ENCODE data around the gene GPNMB.

Gene GPNMB

DNA sequence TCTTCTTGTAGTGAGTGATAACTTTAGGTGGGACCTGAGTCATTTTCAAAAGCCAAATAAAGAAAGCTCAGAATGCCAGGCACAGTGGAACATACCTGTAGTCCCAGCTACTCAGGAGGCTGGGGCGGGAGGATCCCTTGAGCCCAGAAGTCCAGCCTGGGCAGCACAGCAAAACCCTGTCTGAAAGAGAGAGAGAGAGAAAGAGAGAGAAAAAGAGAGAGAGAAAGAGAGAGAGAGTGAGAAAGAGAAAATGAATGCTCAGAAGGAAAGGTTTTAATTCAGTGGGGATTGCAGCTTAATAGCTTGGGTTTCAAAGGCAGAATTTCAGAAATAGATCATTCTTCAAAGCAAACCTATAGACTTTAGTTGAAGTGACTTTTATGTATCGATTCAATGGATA, 25.7 kb downstream of the GPNMB start:
- Histone ChIP-seq H3K9ac (ENCODE audit: low read depth, low read length) (no peak overlapping the region), H3K4me3 (ENCODE audit: low read depth, low read length) (no peak overlapping the region), H3K4me1 (ENCODE audit: control insufficient read depth, insufficient read depth, low read length) (peaks cover 8% of the 10 kb centered on the region; the same call in 1 of the 2 replicates), H3K36me3 (ENCODE audit: control insufficient read depth, insufficient read depth, low read length) (no peaks in the 10 kb centered on the region), H3K27ac (ENCODE audit: low read depth, low read length) (no peak overlapping the region), H3K9me3 (ENCODE audit: control insufficient read depth, insufficient read depth, low read length) (no peaks in the 10 kb centered on the region), H3K27me3 (ENCODE audit: control insufficient read depth, insufficient read depth, low read length) (no peaks in the 10 kb centered on the region)

DNA sequence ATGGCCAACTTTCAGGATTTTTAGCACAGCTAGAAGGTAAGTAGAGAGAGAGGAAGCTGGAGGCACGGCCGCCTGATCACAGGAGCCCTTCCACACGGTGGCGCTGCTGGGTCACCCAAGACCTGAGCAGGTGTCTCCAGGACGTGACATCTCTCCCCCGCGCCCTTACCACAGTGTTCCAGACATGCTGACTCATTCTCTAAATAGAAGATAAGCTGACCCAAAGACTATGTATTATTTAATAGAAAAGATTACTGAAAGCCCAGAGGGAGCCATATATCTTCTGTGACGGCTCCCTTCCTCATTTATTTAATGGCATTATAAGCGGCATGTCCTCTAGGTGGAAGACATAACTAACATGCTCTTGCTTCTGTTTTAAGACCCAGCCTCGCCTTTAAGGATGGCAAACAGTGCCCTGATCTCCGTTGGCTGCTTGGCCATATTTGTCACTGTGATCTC, 26.6 kb downstream of the GPNMB start:
- Histone ChIP-seq H3K27ac (ENCODE audit: low read depth, low read length) (no peak overlapping the region), H3K36me3 (ENCODE audit: control insufficient read depth, insufficient read depth, low read length) (no peaks in the 10 kb centered on the region), H3K9ac (ENCODE audit: low read depth, low read length) (peak overlapping the region; percentile 40), H3K4me1 (ENCODE audit: control insufficient read depth, insufficient read depth, low read length) (peaks cover 8% of the 10 kb centered on the region; the same call in 1 of the 2 replicates), H3K4me3 (ENCODE audit: low read depth, low read length) (peak overlapping the region; percentile 44; the same call in 1 of the 2 replicates), H3K9me3 (ENCODE audit: control insufficient read depth, insufficient read depth, low read length) (no peaks in the 10 kb centered on the region), H3K27me3 (ENCODE audit: control insufficient read depth, insufficient read depth, low read length) (no peaks in the 10 kb centered on the region)

DNA sequence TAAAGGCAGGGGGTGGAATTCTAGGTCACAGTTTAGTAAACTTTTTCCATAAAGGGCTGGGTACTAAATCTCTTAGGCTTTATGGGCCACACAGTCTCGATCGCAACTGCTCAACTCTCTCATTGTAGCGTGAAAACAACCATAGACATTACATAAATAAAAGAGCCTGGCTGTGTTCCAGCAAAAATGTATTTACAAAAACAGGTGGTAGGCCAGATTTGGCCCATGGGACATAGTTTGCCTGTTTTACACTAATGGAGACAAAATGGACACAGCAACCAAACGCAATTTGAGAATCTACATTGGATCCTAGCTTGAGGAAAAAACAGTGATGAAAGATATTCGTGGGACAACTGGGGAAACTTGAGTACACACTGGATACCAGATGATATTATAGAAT, 29.3 kb downstream of the GPNMB start:
- no peaks in the 10 kb centered on the region for H3K9me3 ChIP-seq (ENCODE audit: control insufficient read depth, insufficient read depth, low read length)
- H3K27ac ChIP-seq (ENCODE audit: low read depth, low read length) = no peak overlapping the region
- peaks cover 8% of the 10 kb centered on the region; the same call in 1 of the 2 replicates for H3K4me1 ChIP-seq (ENCODE audit: control insufficient read depth, insufficient read depth, low read length)

DNA sequence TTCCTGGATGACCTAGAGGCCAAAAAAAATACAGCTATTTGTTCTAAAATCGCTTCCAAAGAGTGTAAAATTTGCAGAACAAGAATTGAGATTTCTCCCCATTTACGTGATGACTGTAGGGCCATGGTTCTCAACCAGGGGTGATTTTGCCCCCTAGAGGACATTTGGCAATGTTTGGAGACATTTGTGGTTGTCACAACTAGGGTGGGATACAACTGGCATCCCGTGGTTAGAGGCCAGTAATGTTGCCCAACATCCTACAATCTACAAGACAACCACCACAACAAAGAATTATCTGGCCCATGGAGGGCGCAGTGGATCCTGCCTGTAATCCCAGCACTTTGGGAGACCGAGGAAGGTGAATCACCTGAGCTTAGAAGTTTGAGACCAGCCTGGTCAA, 29.8 kb downstream of the GPNMB start:
- no peaks in the 10 kb centered on the region for H3K9me3 ChIP-seq (ENCODE audit: control insufficient read depth, insufficient read depth, low read length)
- no peak overlapping the region for H3K4me3 ChIP-seq (ENCODE audit: low read depth, low read length)
- H3K4me1 ChIP-seq (ENCODE audit: control insufficient read depth, insufficient read depth, low read length) = peaks cover 8% of the 10 kb centered on the region; the same call in 1 of the 2 replicates
- no peaks in the 10 kb centered on the region for H3K36me3 ChIP-seq (ENCODE audit: control insufficient read depth, insufficient read depth, low read length)
- no peak overlapping the region for H3K27ac ChIP-seq (ENCODE audit: low read depth, low read length)
- H3K9ac ChIP-seq (ENCODE audit: low read depth, low read length) = no peak overlapping the region
- no peaks in the 10 kb centered on the region for H3K27me3 ChIP-seq (ENCODE audit: control insufficient read depth, insufficient read depth, low read length)

More for the DNA sequence above, 29.3 kb downstream of the GPNMB start:
- no peaks in the 10 kb centered on the region for H3K27me3 ChIP-seq (ENCODE audit: control insufficient read depth, insufficient read depth, low read length)
- H3K36me3 ChIP-seq (ENCODE audit: control insufficient read depth, insufficient read depth, low read length) = no peaks in the 10 kb centered on the region
- H3K9ac ChIP-seq (ENCODE audit: low read depth, low read length) = no peak overlapping the region
- no peak overlapping the region for H3K4me3 ChIP-seq (ENCODE audit: low read depth, low read length)

DNA sequence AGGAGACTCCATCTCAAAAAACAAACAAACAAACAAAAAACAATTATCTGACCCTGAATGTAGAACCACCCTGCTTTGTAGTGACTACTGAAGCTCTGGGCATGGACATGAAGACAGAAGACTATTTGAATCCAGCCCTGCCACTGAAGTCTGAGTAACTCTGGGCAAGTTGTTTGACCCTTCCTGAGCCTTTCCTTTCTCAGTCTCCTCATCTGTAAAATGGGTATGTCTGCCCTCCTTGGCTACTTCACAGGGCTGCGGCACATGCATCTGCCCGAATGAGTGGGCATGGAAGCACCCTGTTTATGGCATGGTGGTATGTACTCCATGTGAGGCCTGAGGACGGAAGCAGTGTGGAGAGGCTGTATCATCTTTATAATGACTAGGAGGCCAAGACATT, 30.4 kb downstream of the GPNMB start:
- Histone ChIP-seq H3K27ac (ENCODE audit: low read depth, low read length) (no peak overlapping the region), H3K9me3 (ENCODE audit: control insufficient read depth, insufficient read depth, low read length) (no peaks in the 10 kb centered on the region)

DNA sequence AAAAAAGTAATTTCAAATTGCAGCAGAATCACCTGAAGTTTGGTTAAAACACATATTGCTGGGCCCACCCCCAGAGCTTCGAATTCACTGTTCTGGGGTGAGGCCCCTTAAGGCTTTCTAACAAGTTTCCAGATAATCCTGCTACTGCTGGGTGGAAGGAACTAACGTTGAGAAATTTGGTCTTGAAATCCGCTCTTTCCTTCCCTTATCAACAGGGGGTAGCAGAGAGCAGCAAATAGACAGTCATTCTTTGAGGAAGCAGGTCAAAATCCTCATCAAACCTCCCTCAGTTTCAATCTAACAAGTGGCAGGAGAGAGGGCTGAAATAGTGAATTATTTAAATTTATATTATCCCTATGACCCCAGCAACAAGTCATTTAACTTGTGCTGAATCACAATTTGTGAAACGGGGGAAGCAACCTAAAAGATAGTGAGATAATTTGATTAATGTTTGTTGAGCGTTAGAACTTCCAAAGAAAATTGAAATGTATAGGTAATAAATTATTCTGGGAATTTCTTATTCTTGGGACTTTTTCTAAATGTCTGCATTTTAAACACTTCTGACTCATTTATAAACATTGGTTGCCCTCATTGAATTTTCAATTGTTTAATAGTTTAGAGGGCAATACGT, 30.9 kb downstream of the GPNMB start:
- Histone ChIP-seq H3K9me3 (ENCODE audit: control insufficient read depth, insufficient read depth, low read length) (no peaks in the 10 kb centered on the region), H3K36me3 (ENCODE audit: control insufficient read depth, insufficient read depth, low read length) (no peaks in the 10 kb centered on the region), H3K27ac (ENCODE audit: low read depth, low read length) (no peak overlapping the region), H3K9ac (ENCODE audit: low read depth, low read length) (no peak overlapping the region), H3K27me3 (ENCODE audit: control insufficient read depth, insufficient read depth, low read length) (no peaks in the 10 kb centered on the region), H3K4me1 (ENCODE audit: control insufficient read depth, insufficient read depth, low read length) (peaks cover 8% of the 10 kb centered on the region; the same call in 1 of the 2 replicates), H3K4me3 (ENCODE audit: low read depth, low read length) (no peak overlapping the region)

More for the DNA sequence above, 30.4 kb downstream of the GPNMB start:
- no peak overlapping the region for H3K4me3 ChIP-seq (ENCODE audit: low read depth, low read length)
- H3K4me1 ChIP-seq (ENCODE audit: control insufficient read depth, insufficient read depth, low read length) = peaks cover 8% of the 10 kb centered on the region; the same call in 1 of the 2 replicates
- H3K9ac ChIP-seq (ENCODE audit: low read depth, low read length) = no peak overlapping the region
- H3K27me3 ChIP-seq (ENCODE audit: control insufficient read depth, insufficient read depth, low read length) = no peaks in the 10 kb centered on the region
- no peaks in the 10 kb centered on the region for H3K36me3 ChIP-seq (ENCODE audit: control insufficient read depth, insufficient read depth, low read length)

DNA sequence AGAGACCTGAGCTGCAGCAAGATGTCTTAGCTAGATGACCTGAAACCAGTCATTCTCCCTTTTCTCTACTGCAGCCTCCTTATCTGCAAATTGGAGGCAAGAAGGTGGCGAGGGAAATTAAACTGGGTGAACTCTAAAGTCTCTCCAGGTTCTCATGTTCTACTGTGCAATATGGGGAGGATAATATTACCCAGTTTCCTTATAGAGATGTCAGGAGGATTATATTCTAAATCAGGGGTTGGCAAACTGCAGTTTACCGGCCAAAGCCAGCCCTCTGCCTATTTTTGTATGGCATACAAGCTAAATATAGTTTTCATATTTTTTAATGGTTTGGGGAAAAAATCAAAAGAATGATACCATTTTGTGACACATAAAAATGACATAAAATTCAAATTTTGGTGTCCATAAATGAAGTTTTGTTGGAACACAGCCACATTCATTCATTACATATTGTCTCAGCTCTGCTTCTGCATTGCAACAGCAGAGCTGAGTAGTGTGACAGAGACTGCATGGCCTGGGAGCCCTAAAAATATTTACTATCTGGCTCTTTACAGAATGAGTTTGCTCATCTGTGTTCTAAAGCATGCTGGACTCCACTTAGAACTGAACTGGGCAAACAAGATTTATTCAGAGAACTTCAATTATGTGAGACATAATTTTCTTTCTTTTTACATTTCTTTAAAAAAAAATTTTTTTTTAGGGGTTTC, 33.4 kb downstream of the GPNMB start:
- Histone ChIP-seq H3K9ac (ENCODE audit: low read depth, low read length) (no peak overlapping the region), H3K36me3 (ENCODE audit: control insufficient read depth, insufficient read depth, low read length) (no peaks in the 10 kb centered on the region), H3K9me3 (ENCODE audit: control insufficient read depth, insufficient read depth, low read length) (no peaks in the 10 kb centered on the region), H3K4me3 (ENCODE audit: low read depth, low read length) (no peak overlapping the region), H3K27ac (ENCODE audit: low read depth, low read length) (no peak overlapping the region), H3K4me1 (ENCODE audit: control insufficient read depth, insufficient read depth, low read length) (no peaks in the 10 kb centered on the region), H3K27me3 (ENCODE audit: control insufficient read depth, insufficient read depth, low read length) (no peaks in the 10 kb centered on the region)

DNA sequence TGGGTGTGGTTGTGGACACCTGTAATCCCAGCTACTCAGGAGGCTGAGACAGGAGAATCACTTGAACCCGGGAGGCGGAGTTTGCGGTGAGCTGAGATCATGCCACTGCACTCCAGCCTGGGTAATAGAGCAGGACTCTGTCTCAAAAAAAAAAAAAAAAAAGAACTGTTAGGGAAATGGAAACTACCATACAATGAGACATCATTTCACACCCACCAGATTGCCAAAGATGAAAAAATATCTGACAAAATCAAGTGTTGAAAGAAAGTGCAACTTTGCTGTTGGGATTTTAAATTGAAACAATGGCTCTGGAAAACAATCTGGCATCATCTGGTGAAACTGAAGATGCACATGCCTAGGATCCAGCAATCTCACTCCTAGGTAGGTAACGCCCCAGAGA, 36.5 kb downstream of the GPNMB start:
- no peak overlapping the region for H3K9ac ChIP-seq (ENCODE audit: low read depth, low read length)
- H3K36me3 ChIP-seq (ENCODE audit: control insufficient read depth, insufficient read depth, low read length) = no peaks in the 10 kb centered on the region
- H3K9me3 ChIP-seq (ENCODE audit: control insufficient read depth, insufficient read depth, low read length) = no peaks in the 10 kb centered on the region
- 0 out of 2 replicates have a peak, but pooled peaks cover 5% of the 10 kb centered on the region for H3K4me1 ChIP-seq (ENCODE audit: control insufficient read depth, insufficient read depth, low read length)
- no peak overlapping the region for H3K27ac ChIP-seq (ENCODE audit: low read depth, low read length)
- H3K4me3 ChIP-seq (ENCODE audit: low read depth, low read length) = no peak overlapping the region
- no peaks in the 10 kb centered on the region for H3K27me3 ChIP-seq (ENCODE audit: control insufficient read depth, insufficient read depth, low read length)

DNA sequence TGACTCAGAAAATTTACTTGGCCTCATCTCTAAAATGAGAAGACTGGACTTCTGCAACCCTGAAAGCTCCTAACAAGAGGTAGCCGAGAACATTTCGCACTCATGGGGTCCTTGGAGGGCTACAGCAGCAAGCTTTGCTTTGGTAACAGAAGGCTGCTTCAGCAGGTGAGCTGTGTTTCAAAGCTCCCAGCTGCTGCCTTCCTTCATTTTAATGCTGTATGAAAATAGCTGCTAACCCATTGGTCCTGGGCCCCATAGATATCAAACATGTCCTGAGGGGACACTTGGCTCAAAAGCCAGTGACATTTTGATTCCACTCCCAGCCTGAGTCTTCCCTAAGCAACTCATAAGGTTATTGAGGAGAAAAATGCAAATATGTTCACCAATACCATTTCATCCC, 38.3 kb downstream of the GPNMB start:
- Histone ChIP-seq H3K27ac (ENCODE audit: low read depth, low read length) (no peak overlapping the region), H3K27me3 (ENCODE audit: control insufficient read depth, insufficient read depth, low read length) (no peaks in the 10 kb centered on the region), H3K36me3 (ENCODE audit: control insufficient read depth, insufficient read depth, low read length) (no peaks in the 10 kb centered on the region), H3K4me1 (ENCODE audit: control insufficient read depth, insufficient read depth, low read length) (0 out of 2 replicates have a peak, but pooled peaks cover 6% of the 10 kb centered on the region), H3K9ac (ENCODE audit: low read depth, low read length) (no peak overlapping the region), H3K9me3 (ENCODE audit: control insufficient read depth, insufficient read depth, low read length) (no peaks in the 10 kb centered on the region), H3K4me3 (ENCODE audit: low read depth, low read length) (no peak overlapping the region)

DNA sequence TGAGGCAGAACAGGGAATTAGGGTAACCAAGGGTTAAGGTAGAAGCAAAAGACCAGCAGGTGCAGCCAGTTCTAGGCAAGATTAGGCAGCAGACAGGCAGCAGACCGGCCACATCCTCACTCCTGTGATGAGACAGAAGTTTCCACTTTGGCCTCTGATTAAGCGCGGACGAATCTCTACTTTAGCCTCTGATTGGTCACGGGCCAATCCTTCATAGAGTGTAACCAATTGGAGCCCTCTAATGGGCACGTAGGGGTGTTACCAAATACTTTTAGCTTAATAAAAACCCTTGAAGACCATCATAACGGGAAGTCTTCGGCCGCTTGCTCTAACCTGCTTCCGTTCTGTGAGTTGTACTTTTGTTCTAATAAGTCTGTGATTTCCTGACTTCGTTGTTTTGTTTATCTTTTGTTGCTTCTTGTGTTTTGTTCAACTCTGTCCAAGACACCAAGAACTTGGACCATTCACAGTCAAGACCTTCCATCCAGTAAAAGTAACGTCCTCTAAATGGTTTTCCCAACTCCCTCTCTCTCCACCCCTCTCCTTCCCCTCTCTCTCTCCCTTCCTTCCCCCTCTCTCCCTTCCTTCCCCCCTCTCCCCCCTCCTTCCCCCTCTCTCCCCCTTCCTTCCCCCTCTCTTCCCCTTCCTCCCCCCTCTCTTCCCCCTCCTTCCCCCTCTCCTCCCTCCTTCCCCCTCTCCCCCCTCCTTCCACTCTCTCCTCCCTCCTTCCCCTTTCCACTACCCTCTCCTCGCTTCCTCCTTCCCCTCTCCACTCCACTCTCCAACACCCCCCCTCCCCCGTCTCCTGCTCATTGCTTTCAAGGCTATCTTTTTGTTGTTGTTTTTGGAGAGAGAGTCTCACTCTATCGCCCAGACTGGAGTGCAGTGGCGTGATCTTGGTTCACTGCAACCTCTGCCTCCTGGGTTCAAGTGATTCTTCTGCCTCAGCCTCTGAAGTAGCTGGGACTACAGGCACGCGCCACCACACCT, 39.4 kb downstream of the GPNMB start:
- Histone ChIP-seq H3K27me3 (ENCODE audit: control insufficient read depth, insufficient read depth, low read length) (no peaks in the 10 kb centered on the region), H3K4me1 (ENCODE audit: control insufficient read depth, insufficient read depth, low read length) (0 out of 2 replicates have a peak, but pooled peaks cover 6% of the 10 kb centered on the region), H3K9ac (ENCODE audit: low read depth, low read length) (no peak overlapping the region), H3K9me3 (ENCODE audit: control insufficient read depth, insufficient read depth, low read length) (no peaks in the 10 kb centered on the region), H3K36me3 (ENCODE audit: control insufficient read depth, insufficient read depth, low read length) (no peaks in the 10 kb centered on the region), H3K4me3 (ENCODE audit: low read depth, low read length) (no peak overlapping the region), H3K27ac (ENCODE audit: low read depth, low read length) (no peak overlapping the region)

All from HUES48 (cell line).